ENCODE results near the gene AKR1D1.

GRCh38 chr7:138157702-138158101, 81.4 kb downstream of the AKR1D1 start:
- TF ChIP-seq REST (IDR thresholded peaks at IDR 0.05; ENCODE audit: borderline replicate concordance in 1 of 2, low read depth in 1 of 2, low read length in 2 of 2) = no peak
- no peak for TF ChIP-seq MBNL3 (CRISPR knock-in tag; conservative IDR thresholded peaks at IDR 0.05)
- TF ChIP-seq ELK4 (CRISPR knock-in tag; IDR thresholded peaks at IDR 0.05; ENCODE audit: borderline replicate concordance) = no peak
- TF ChIP-seq PAWR (CRISPR knock-in tag; IDR thresholded peaks at IDR 0.05; ENCODE audit: borderline replicate concordance) = no peak
- no peak for TF ChIP-seq USF2 (IDR thresholded peaks at IDR 0.05; ENCODE audit: low read depth, low read length)
- TF ChIP-seq USF2 (CRISPR knock-in tag; IDR thresholded peaks at IDR 0.05; ENCODE audit: borderline replicate concordance) = no peak
- TF ChIP-seq EP300 (IDR thresholded peaks at IDR 0.05; ENCODE audit: low read depth in 2 of 2, low read length in 2 of 2) = no peak
- no peak for TF ChIP-seq EP300 (CRISPR knock-in tag; IDR thresholded peaks at IDR 0.05; ENCODE audit: borderline replicate concordance)
- TF ChIP-seq BRCA1 (CRISPR knock-in tag; IDR thresholded peaks at IDR 0.05) = no peak
- TF ChIP-seq TAF1 (CRISPR knock-in tag; IDR thresholded peaks at IDR 0.05) = no peak
- TF ChIP-seq ASH2L (IDR thresholded peaks at IDR 0.05; ENCODE audit: insufficient read length, low read depth, low read length) = no peak
- no peak for TF ChIP-seq ATF2 (CRISPR knock-in tag; IDR thresholded peaks at IDR 0.05)
- TF ChIP-seq CTCF (CRISPR knock-in tag; IDR thresholded peaks at IDR 0.05) = no peak

Measured in HepG2 (cell line).